ENCODE data around the gene ANXA11. TPM values are rescaled to one million over a fixed set of nuclear protein-coding genes. Genes with fewer than 3 reads are reported as not detected.

The ANXA11 gene
- total RNA-seq, 2 experiments from 2014 or later = 153 to 159 TPM

GRCh38 chr10:80126876-80127275 is 78.5 kb downstream of the ANXA11 start:
- ChIA-PET CTCF (no interaction called here), POLR2A (no interaction called here)
- intact Hi-C loops (cut with DNase I, micrococcal nuclease) = no loop called here
- Histone ChIP-seq H3K4me1 (ENCODE audit: insufficient read depth, low read length) (no peaks in the 10 kb centered on the region), H3K9me3 (ENCODE audit: control insufficient read depth in 1 of 2, insufficient read depth in 1 of 2, low read length in 2 of 2) (no peaks in the 10 kb centered on the region), H3K36me3 (ENCODE audit: insufficient read depth, low read length) (no peaks in the 10 kb centered on the region), H3K4me3 (ENCODE audit: low read length) (no peak overlapping the region), H3K27ac (ENCODE audit: low read depth in 1 of 2, low read length in 2 of 2) (no peak overlapping the region), H3K27me3 (ENCODE audit: control insufficient read depth in 1 of 2, insufficient read depth in 2 of 2, low read length in 2 of 2) (peaks cover 0 to 10% of the 10 kb centered on the region in 2 experiments)
- no peak overlapping the region for H3K27ac Mint-ChIP-seq
- H3K36me3 Mint-ChIP-seq (ENCODE audit: low read depth) = no peaks in the 10 kb centered on the region
- no peak for TF ChIP-seq CTCF (IDR thresholded peaks at IDR 0.05)
- no peak overlapping the region for H3K4me3 Mint-ChIP-seq
- H3K4me1 Mint-ChIP-seq (ENCODE audit: low read depth) = no peaks in the 10 kb centered on the region
- DNase-seq (no peak), ATAC-seq (ENCODE audit: poor library complexity) (no peak)
- no peaks in the 10 kb centered on the region for H3K9me3 Mint-ChIP-seq
- peaks cover 31% of the 10 kb centered on the region for H3K27me3 Mint-ChIP-seq

- no peak overlapping the region for H3K27ac ChIP-seq (ENCODE audit: low read depth in 1 of 2, low read length in 2 of 2)
- peaks cover 0 to 4% of the 10 kb centered on the region in 2 experiments for H3K27me3 ChIP-seq (ENCODE audit: control insufficient read depth in 1 of 2, insufficient read depth in 2 of 2, low read length in 2 of 2)
- ChIA-PET POLR2A (no interaction called here), CTCF (no interaction called here)
- intact Hi-C loops (cut with DNase I, micrococcal nuclease) = no loop called here
- no peak overlapping the region for H3K27ac Mint-ChIP-seq
- no peak overlapping the region for H3K4me3 ChIP-seq (ENCODE audit: low read length)
- H3K36me3 Mint-ChIP-seq (ENCODE audit: low read depth) = no peaks in the 10 kb centered on the region
- no peaks in the 10 kb centered on the region for H3K9me3 Mint-ChIP-seq
- H3K9me3 ChIP-seq (ENCODE audit: control insufficient read depth in 1 of 2, insufficient read depth in 1 of 2, low read length in 2 of 2) = no peaks in the 10 kb centered on the region
- ATAC-seq (ENCODE audit: poor library complexity) (no peak), DNase-seq (no peak)
- no peak overlapping the region for H3K4me3 Mint-ChIP-seq
- no peaks in the 10 kb centered on the region for H3K4me1 ChIP-seq (ENCODE audit: insufficient read depth, low read length)
- no peaks in the 10 kb centered on the region for H3K4me1 Mint-ChIP-seq (ENCODE audit: low read depth)
- no peak for TF ChIP-seq CTCF (IDR thresholded peaks at IDR 0.05)
- H3K36me3 ChIP-seq (ENCODE audit: insufficient read depth, low read length) = no peaks in the 10 kb centered on the region
- H3K27me3 Mint-ChIP-seq = peaks cover 10% of the 10 kb centered on the region
Observed at GRCh38 chr10:80122746-80123145, 82.6 kb downstream of the ANXA11 start.

- POLR2A ChIA-PET = no interaction called here
- CTCF ChIA-PET = no interaction called here
- DNase-seq = no peak
Observed at GRCh38 chr10:80122110-80122710, 83.1 kb downstream of the ANXA11 start.

More at GRCh38 chr10:80122110-80122710, 83.1 kb downstream of the ANXA11 start:
- Mint-ChIP-seq H3K4me1 (ENCODE audit: low read depth) (no peaks in the 10 kb centered on the region), H3K27me3 (peaks cover 7% of the 10 kb centered on the region), H3K4me3 (no peak overlapping the region), H3K9me3 (no peaks in the 10 kb centered on the region), H3K27ac (no peak overlapping the region), H3K36me3 (ENCODE audit: low read depth) (no peaks in the 10 kb centered on the region)
- intact Hi-C loops (cut with DNase I, micrococcal nuclease) = no loop called here
- no peaks in the 10 kb centered on the region for H3K9me3 ChIP-seq (ENCODE audit: control insufficient read depth in 1 of 2, insufficient read depth in 1 of 2, low read length in 2 of 2)
- no peak overlapping the region for H3K4me3 ChIP-seq (ENCODE audit: low read length)
- no peak overlapping the region for H3K27ac ChIP-seq (ENCODE audit: low read depth in 1 of 2, low read length in 2 of 2)
- no peaks in the 10 kb centered on the region for H3K4me1 ChIP-seq (ENCODE audit: insufficient read depth, low read length)
- peaks cover 0 to 4% of the 10 kb centered on the region in 2 experiments for H3K27me3 ChIP-seq (ENCODE audit: control insufficient read depth in 1 of 2, insufficient read depth in 2 of 2, low read length in 2 of 2)
- ATAC-seq (ENCODE audit: poor library complexity) = no peak
- TF ChIP-seq CTCF (IDR thresholded peaks at IDR 0.05) = no peak
- no peaks in the 10 kb centered on the region for H3K36me3 ChIP-seq (ENCODE audit: insufficient read depth, low read length)

Measured in CD4-positive, alpha-beta T cell (primary cell).